Gastroesophageal sphincter (tissue), 4 donors: ENCODE data around the gene KRIT1. TPM values are rescaled to one million over a fixed set of nuclear protein-coding genes. Genes with fewer than 3 reads are reported as not detected.

ENCODE experiments used
- ATAC-seq: fragments of 150-250 bp; one replicate; pipeline ENCODE4 v1.9.1; 2016; ENCODE audit warnings: mild to moderate bottlenecking, moderate library complexity
- H3K27ac ChIP-seq, 4 donors: fragments of 200-600 bp; sonication (generic) in 3 of 4; 1 replicate in 3 of 4; 2 replicates in 1 of 4; pipeline ENCODE4 v1.5.1; 2016 to 2019
- H3K27me3 ChIP-seq: fragments of 200-600 bp; sonication (generic); one replicate; pipeline ENCODE4 v1.5.1; 2019
- H3K36me3 ChIP-seq, 2 donors: fragments of 200-600 bp; sonication (generic); one replicate each; pipeline ENCODE4 v1.5.1; 2019; ENCODE audit warnings: control low read depth in 1 of 2
- H3K4me1 ChIP-seq, 3 donors: fragments of 200-600 bp; sonication (generic); 1 replicate in 2 of 3; 2 replicates in 1 of 3; pipeline ENCODE4 v1.5.1; 2016 to 2019; ENCODE audit warnings: control low read depth in 2 of 3
- H3K4me3 ChIP-seq, 2 donors: fragments of 200-600 bp; sonication (generic); one replicate each; pipeline ENCODE4 v1.5.1; 2019; ENCODE audit warnings: mild to moderate bottlenecking in 1 of 2, moderate library complexity in 1 of 2
- H3K9me3 ChIP-seq, 3 donors: fragments of 200-600 bp; sonication (generic); one replicate each; pipeline ENCODE4 v1.5.1; 2017 to 2019; ENCODE audit warnings: control low read depth in 2 of 3
- EP300 ChIP-seq: sonication (generic); formaldehyde crosslinking; IDR thresholded peaks from one replicate; pipeline ENCODE4 v1.6.1; 2017; ENCODE audit warnings: antibody characterized with exemption, mild to moderate bottlenecking
- POLR2A ChIP-seq, 2 donors: fragments of 450-650 bp; IDR thresholded peaks; one replicate each; pipeline ENCODE4 v1.6.1; 2017; ENCODE audit warnings: antibody characterized with exemption in 2 of 2, mild to moderate bottlenecking in 2 of 2, moderate library complexity in 1 of 2
- POLR2AphosphoS5 ChIP-seq: sonication (generic); formaldehyde crosslinking; IDR thresholded peaks from one replicate; pipeline ENCODE4 v1.6.1; 2017; ENCODE audit warnings: antibody characterized with exemption
- WGBS, 2 donors: methylation state at CpG; one replicate each; pipeline ENCODE4 v1.1.5; 2018; ENCODE audit warnings: low coverage in 1 of 2; 5-methylcytosine and 5-hydroxymethylcytosine counted together
- total RNA-seq, 4 donors: library from RNA; depleted of rRNA; stranded (reverse); fragments of >200 nt; gene quantifications; one replicate each; pipeline ENCODE4 v1.1.0, GENCODE V29; 2016
- TF ChIP-seq, protein P1 (sequence below), 4 experiments: fragments of 200-600 bp in 2 of 4; fragments of 450-650 bp in 2 of 4; sonication (generic) in 1 of 4; IDR thresholded peaks; one replicate each; pipeline ENCODE4 v1.5.1; 2017 to 2019; ENCODE audit warnings: antibody characterized with exemption in 4 of 4, mild to moderate bottlenecking in 2 of 4, moderate library complexity in 2 of 4

The KRIT1 gene
- total RNA-seq, 4 donors from 2014 or later, result 37.1 to 74.2 (median 66.3) TPM

DNA sequence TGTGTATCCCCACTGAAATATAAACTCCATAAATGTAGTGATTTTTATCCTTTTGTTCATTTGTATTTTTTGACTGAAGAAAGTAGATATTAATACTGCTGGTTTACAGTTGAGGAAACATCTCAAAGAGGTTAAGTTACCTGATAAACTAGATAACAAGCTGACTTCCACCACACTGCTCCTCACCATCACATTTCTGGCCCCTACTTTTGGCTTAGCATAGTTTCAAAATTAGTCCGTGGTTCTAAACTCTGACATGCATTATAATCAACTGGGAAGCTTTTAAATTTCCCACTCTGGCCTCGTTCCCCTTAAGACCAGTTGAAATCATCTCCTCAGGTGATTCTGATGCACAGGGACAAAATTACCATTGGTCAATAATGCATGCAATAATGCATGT is 43.6 kb upstream of the KRIT1 start:
- Histone ChIP-seq H3K36me3 (no peaks in the 10 kb centered on the region), H3K9me3 (no peaks in the 10 kb centered on the region), H3K27me3 (no peaks in the 10 kb centered on the region), H3K4me1 (peaks cover 0 to 4% (median 0%) of the 10 kb centered on the region in 3 donors), H3K4me3 (no peak overlapping the region), H3K27ac (no peak overlapping the region)
- WGBS, 2 donors, result 91 to 100% methylated on average over 1 to 2 of the region's 2 CpGs
- no peak for ATAC-seq
- TF ChIP-seq, protein P1, sequence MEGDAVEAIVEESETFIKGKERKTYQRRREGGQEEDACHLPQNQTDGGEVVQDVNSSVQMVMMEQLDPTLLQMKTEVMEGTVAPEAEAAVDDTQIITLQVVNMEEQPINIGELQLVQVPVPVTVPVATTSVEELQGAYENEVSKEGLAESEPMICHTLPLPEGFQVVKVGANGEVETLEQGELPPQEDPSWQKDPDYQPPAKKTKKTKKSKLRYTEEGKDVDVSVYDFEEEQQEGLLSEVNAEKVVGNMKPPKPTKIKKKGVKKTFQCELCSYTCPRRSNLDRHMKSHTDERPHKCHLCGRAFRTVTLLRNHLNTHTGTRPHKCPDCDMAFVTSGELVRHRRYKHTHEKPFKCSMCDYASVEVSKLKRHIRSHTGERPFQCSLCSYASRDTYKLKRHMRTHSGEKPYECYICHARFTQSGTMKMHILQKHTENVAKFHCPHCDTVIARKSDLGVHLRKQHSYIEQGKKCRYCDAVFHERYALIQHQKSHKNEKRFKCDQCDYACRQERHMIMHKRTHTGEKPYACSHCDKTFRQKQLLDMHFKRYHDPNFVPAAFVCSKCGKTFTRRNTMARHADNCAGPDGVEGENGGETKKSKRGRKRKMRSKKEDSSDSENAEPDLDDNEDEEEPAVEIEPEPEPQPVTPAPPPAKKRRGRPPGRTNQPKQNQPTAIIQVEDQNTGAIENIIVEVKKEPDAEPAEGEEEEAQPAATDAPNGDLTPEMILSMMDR (IDR thresholded peaks at IDR 0.05), result no peak
- TF ChIP-seq POLR2A (IDR thresholded peaks at IDR 0.05) (no peak), POLR2AphosphoS5 (no peak), EP300 (no peak)

DNA sequence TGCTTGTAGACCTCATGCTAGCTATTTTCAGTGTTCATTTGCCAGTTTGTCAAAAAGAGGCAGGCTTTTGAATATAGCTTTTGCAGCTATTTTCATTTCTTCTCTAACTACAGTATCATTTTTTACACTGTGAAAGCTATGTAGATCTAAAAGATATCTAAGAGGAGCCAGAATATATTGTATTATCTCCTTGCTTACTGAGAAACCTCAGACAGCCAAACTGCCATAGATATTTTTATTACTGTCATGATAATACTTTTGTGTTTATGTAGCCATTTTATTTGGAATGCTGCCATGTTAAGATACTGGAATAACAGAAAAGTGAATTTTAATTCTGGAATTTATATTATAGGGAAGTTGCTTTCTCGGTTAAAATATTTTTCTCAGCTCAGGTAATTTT is 37.2 kb upstream of the KRIT1 start:
- TF ChIP-seq, protein P1 (IDR thresholded peaks at IDR 0.05), result no peak
- TF ChIP-seq POLR2AphosphoS5 (no peak), POLR2A (IDR thresholded peaks at IDR 0.05) (no peak), EP300 (no peak)
- H3K27me3 ChIP-seq, result no peaks in the 10 kb centered on the region
- no peak overlapping the region for H3K4me3 ChIP-seq
- WGBS, 2 donors, result 27 to 31% methylated on average over 1 of the region's 1 CpG
- H3K27ac ChIP-seq, result no peak overlapping the region
- H3K4me1 ChIP-seq, result peaks cover 0 to 31% (median 5%) of the 10 kb centered on the region in 3 donors
- no peaks in the 10 kb centered on the region for H3K9me3 ChIP-seq
- no peak for ATAC-seq
- H3K36me3 ChIP-seq, result no peaks in the 10 kb centered on the region

DNA sequence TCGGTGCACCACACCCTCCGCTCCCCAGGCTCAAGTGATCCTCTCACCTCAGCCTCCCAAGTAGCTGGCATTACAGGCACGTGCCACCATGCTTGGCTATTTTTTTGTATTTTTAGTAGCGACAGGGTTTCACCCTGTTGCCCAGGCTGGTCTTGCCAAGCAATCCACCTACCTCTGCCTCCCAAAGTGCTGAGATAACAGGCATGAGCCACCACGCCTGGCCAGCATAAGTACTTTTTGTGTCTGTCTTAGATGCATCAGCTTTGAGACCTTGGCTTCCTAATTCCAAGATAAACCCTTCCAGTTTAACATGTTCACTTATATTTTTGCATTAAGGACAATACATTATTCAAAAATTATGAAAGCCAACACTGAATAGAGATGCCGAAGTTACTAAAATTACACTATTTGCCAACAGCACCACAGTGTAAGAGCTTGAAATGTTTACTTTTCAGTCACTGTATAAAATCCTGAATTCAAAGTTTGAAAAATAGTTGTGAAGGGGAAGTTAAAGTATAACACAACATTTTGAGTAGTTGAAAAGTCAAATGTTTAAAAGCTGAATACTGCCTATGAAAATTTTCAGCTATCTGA is 36.6 kb upstream of the KRIT1 start:
- 73 to 86% methylated on average over 5 to 6 of the region's 6 CpGs for WGBS, 2 donors
- no peak for TF ChIP-seq POLR2AphosphoS5
- TF ChIP-seq, protein P1 (IDR thresholded peaks at IDR 0.05), result no peak
- H3K4me3 ChIP-seq, result no peak overlapping the region
- no peak for ATAC-seq
- H3K27ac ChIP-seq, result no peak overlapping the region
- H3K27me3 ChIP-seq, result no peaks in the 10 kb centered on the region
- H3K4me1 ChIP-seq, result peaks cover 0 to 33% (median 5%) of the 10 kb centered on the region in 3 donors
- no peaks in the 10 kb centered on the region for H3K9me3 ChIP-seq
- no peaks in the 10 kb centered on the region for H3K36me3 ChIP-seq

DNA sequence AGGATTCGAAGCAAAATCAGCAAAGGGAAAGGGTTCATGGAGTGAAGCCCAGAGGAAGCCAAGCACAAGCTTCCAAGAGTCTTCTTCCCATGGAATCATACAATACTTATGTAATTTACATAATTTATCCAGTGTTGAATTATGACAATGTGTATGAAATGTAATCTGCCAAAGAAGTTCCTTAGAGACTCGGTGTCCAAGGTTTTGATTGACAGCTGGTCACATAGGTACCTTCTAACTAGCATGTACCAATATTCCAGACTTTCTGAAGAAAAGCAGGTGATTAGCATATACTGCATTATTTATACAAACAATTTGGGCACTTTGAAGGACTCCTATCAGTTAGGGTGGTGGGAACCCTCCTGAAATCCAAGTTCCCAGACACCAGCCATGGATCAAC is 35.3 kb upstream of the KRIT1 start:
- no peak overlapping the region for H3K27ac ChIP-seq
- peaks cover 0 to 33% (median 5%) of the 10 kb centered on the region in 3 donors for H3K4me1 ChIP-seq
- H3K36me3 ChIP-seq, result no peaks in the 10 kb centered on the region
- no peak for TF ChIP-seq POLR2A (IDR thresholded peaks at IDR 0.05)
- no peak for TF ChIP-seq EP300
- TF ChIP-seq POLR2AphosphoS5, result no peak
- TF ChIP-seq, protein P1 (IDR thresholded peaks at IDR 0.05), result no peak
- no peaks in the 10 kb centered on the region for H3K9me3 ChIP-seq
- no peak overlapping the region for H3K4me3 ChIP-seq
- no peak for ATAC-seq
- 92 to 100% methylated on average over 1 to 2 of the region's 2 CpGs for WGBS, 2 donors
- no peaks in the 10 kb centered on the region for H3K27me3 ChIP-seq

DNA sequence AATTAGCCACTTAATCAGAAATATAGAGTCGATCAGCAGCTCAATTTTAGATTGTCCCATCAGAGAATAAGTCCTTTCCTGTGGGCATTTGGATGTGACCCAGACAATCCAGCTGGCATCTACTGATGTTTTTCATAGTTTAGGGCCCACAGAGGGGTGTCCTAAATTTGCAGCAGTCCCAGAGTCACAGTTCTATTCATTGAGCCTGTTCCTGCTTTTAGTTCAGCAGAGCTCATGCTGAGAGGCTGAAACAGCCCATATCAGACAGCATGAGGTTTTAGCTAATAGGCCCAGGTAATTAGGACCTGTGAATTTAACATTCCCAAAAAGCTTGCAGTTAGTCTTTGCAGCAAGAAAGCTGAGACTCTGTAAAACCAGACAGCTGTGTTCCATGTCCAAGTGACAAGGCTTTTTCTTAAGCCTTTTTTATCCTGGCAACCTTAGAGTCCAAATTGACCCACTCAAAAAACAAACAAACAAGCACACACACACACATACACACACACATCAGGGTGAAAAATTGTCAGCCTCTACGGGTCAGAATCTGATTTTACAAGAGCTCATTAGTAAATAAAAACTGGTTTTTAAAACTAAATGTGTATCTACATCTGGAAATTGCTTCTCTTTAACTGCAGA is 33.8 kb upstream of the KRIT1 start:
- no peak for TF ChIP-seq POLR2A (IDR thresholded peaks at IDR 0.05)
- no peaks in the 10 kb centered on the region for H3K9me3 ChIP-seq
- no peak overlapping the region for H3K4me3 ChIP-seq
- H3K27me3 ChIP-seq, result no peaks in the 10 kb centered on the region
- H3K36me3 ChIP-seq, result no peaks in the 10 kb centered on the region
- peaks cover 0 to 33% (median 5%) of the 10 kb centered on the region in 3 donors for H3K4me1 ChIP-seq
- 76 to 81% methylated on average over 2 of the region's 2 CpGs for WGBS, 2 donors
- no peak for ATAC-seq
- no peak overlapping the region for H3K27ac ChIP-seq
